VCaP (cell line): ENCODE data around the gene TCF12.

Experiments
- H3K27ac ChIP-seq: fragments of 450-650 bp; 2 replicates; pipeline ENCODE4 v1.5.1; 2017
- CTCF ChIP-seq: fragments of 450-650 bp; conservative IDR thresholded peaks from 2 replicates; pipeline ENCODE4 v1.5.1; 2017; ENCODE audit warnings: mild to moderate bottlenecking, moderate library complexity

TCF12 gene

GRCh38 chr15:57045741-57046382 is 127.4 kb downstream of the TCF12 start:
- no peak overlapping the region for H3K27ac ChIP-seq
- TF ChIP-seq CTCF = no peak

DNA sequence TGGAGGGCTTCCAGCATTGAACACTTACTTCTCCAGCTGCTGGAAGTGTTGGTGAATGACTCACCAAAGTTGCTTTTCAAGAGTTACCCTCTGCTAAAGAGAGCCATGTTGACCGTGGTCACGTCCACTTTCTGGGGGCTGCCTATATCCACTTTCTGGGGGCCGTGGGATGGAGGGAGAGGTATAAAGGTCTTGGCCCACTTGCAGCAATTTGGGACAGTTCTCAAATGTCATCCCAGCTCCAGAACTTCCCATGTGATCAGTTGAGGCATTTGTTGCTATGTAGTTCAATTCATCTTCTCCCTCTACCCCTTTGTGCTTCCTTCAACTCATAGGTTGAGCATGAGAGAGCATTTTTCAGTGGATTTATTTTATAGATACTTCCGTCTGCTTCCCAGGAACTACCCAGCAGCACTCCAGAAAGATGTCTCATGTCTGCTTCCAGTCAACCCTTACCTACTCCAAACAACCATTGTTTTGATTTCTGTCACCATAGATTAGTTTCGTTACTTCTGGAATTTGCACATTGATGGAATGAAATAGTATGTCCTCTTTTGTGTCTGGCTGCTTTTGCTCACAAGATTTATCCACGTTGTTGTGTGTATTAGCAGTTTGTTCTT is 130.6 kb downstream of the TCF12 start:
- no peak for TF ChIP-seq CTCF
- H3K27ac ChIP-seq = no peak overlapping the region

DNA sequence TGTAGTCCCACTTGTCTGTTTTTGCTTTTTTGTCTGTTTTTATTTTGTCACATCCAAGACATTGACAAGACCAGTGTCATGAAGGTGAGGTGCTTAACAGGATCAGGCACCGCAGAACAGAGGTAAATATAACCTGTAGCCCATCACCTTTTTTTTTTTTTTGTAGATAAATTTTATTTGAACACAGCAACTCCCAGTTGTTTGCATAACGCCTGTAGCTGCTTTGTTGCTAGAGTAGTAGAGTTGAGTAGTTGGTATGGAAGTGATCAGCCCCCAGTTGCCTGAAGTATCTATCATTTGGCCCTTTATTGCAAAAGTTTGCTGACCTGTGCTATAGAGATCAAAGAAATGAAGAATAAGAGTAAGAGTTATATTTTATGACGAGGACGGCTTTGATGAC is 135.0 kb downstream of the TCF12 start:
- no peak overlapping the region for H3K27ac ChIP-seq
- no peak for TF ChIP-seq CTCF

GRCh38 chr15:57054204-57054750 is 135.8 kb downstream of the TCF12 start:
- no peak for TF ChIP-seq CTCF

GRCh38 chr15:57056357-57056756 is 137.9 kb downstream of the TCF12 start:
- no peak for TF ChIP-seq CTCF
- H3K27ac ChIP-seq = no peak overlapping the region

More at GRCh38 chr15:57054204-57054750, 135.8 kb downstream of the TCF12 start:
- no peak overlapping the region for H3K27ac ChIP-seq

DNA sequence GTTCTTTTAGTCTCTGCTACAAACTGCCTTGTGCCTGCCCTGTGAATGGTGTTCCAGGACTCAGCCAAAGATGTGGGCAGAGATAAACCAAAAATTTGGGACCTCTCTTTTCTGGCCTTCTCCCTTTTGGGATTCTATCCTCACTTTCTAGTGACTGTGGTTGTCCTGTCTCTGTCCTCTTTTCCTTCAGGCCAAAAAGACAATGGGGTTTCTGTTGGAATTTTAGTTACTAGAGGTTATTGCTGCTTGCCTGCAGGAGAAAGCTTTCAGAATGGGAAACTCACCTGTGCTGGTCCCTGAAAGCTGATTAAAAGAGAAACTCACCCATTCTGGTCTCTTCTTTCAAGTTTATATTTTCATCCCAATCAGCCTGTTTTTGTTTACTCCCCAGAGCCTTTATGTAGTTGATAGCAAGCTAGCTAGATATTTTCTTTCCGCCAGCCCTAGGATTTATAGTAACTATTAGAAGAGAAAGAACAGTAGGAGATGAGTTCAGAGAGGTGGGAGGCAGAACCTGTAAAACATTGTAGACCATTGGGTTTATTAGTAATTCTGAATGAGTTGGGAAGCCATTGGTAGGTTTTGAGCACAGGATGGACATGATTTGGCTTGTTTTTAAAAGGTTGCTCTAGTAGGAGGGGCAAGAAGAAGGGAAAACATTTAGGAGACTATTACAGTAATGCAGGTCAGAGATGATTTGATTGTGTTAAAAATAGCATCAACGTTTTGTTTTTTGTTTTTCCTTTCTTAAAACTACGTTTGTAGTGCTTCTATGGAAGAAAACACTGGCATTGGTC is 138.9 kb downstream of the TCF12 start:
- no peak overlapping the region for H3K27ac ChIP-seq
- TF ChIP-seq CTCF = no peak

DNA sequence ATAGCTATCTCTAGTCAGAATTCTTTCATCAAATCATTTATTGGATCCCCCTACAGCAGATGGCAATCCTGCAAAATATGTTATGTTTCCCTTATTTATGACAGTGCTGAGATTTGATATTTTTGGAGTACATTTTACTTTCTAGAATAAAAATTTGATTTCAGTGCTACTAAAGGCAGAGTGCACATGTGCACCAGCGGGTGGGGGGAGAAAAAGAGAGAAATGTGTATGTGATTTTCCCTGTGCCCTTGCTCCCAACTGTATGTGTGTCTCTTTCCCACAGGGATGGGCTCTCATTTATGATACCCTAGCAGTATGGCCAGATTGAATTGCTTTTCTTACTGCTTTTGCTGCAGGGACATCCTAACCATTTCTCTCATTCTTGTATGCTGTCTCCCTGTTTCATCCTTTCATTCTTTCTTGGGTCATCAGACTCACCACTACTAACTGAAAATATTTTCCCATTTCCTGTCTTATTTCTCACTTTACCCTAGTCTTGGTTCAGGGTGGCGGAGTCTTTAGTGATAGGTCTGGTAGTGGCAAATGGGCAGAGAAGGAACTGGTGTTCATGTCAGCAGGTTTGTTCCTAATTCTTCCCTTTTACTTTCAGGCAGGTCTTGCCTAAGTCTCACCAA is 140.7 kb downstream of the TCF12 start:
- no peak for TF ChIP-seq CTCF
- no peak overlapping the region for H3K27ac ChIP-seq
